ENCODE data around the gene TMBIM1.

The TMBIM1 gene

GRCh38 chr2:218292048-218293014, at the start of gene TMBIM1:
Gene TMBIM1 (minus strand): TSS chr2:218292503. CDS start chr2:218282141, 10,362 bp downstream.
- FAIRE-seq = no peak

GRCh38 chr2:218341381-218341780, 49.1 kb upstream of the TMBIM1 start:
- FAIRE-seq = no peak

GRCh38 chr2:218340656-218341055, 48.4 kb upstream of the TMBIM1 start:
- FAIRE-seq = no peak

- FAIRE-seq = no peak
Measured at GRCh38 chr2:218334531-218334930, 42.2 kb upstream of the TMBIM1 start.

- no peak for FAIRE-seq
Measured at GRCh38 chr2:218332920-218333645, 40.8 kb upstream of the TMBIM1 start.

GRCh38 chr2:218332288-218332687, 40.0 kb upstream of the TMBIM1 start:
- FAIRE-seq = no peak

GRCh38 chr2:218331745-218332144, 39.4 kb upstream of the TMBIM1 start:
- no peak for FAIRE-seq

- no peak for FAIRE-seq
Measured at GRCh38 chr2:218329826-218330593, 37.7 kb upstream of the TMBIM1 start.

GRCh38 chr2:218329027-218329825, 36.9 kb upstream of the TMBIM1 start:
- no peak for FAIRE-seq

- FAIRE-seq = no peak
Measured at GRCh38 chr2:218328294-218328693, 36.0 kb upstream of the TMBIM1 start.

GRCh38 chr2:218327451-218328210, 35.3 kb upstream of the TMBIM1 start:
- no peak for FAIRE-seq

GRCh38 chr2:218326315-218326714, 34.0 kb upstream of the TMBIM1 start:
- FAIRE-seq = no peak

- no peak for FAIRE-seq
Measured at GRCh38 chr2:218325566-218326160, 33.4 kb upstream of the TMBIM1 start.

GRCh38 chr2:218323526-218324472, 31.5 kb upstream of the TMBIM1 start:
- FAIRE-seq = peak; percentile 86

- FAIRE-seq = peak; percentile 70
Measured at GRCh38 chr2:218322768-218323525, 30.6 kb upstream of the TMBIM1 start.

GRCh38 chr2:218320704-218321336, 28.5 kb upstream of the TMBIM1 start:
- no peak for FAIRE-seq

- FAIRE-seq = no peak
Measured at GRCh38 chr2:218319813-218320365, 27.6 kb upstream of the TMBIM1 start.

GRCh38 chr2:218318241-218318640, 25.9 kb upstream of the TMBIM1 start:
- no peak for FAIRE-seq

Data from A204.1 (cell line).